Measurements from ENCODE around the gene LUZP2. TPM values are rescaled to one million over a fixed set of nuclear protein-coding genes. Genes with fewer than 3 reads are reported as not detected.

LUZP2 gene
- total RNA-seq, 4 donors from 2014 or later = 0.23 to 0.83 (median 0.48) TPM

- TF ChIP-seq CTCF (IDR thresholded peaks at IDR 0.05) = no peak
- TF ChIP-seq POLR2A (IDR thresholded peaks at IDR 0.05) = no peak
- 60 to 64% methylated on average over 7 of the region's 7 CpGs for WGBS, 2 donors
- peaks cover 0 to 15% (median 0%) of the 10 kb centered on the region in 3 donors for H3K4me1 ChIP-seq
- no peaks in the 10 kb centered on the region for H3K9me3 ChIP-seq
- no peaks in the 10 kb centered on the region for H3K36me3 ChIP-seq
- no peak for DNase-seq
- H3K4me3 ChIP-seq = no peak overlapping the region
- no peak overlapping the region for H3K27ac ChIP-seq
- intact Hi-C loops (cut with DNase I) = no loop called here
- H3K27me3 ChIP-seq = no peaks in the 10 kb centered on the region
Measured at GRCh38 chr11:24755260-24755839, 258.5 kb downstream of the LUZP2 start.

GRCh38 chr11:24759742-24760141 is 262.9 kb downstream of the LUZP2 start:
- H3K36me3 ChIP-seq = no peaks in the 10 kb centered on the region

GRCh38 chr11:24760681-24761080 is 263.8 kb downstream of the LUZP2 start:
- no peak overlapping the region for H3K4me3 ChIP-seq
- peaks cover 0 to 6% (median 0%) of the 10 kb centered on the region in 3 donors for H3K4me1 ChIP-seq
- intact Hi-C loops (cut with DNase I) = no loop called here
- H3K36me3 ChIP-seq = no peaks in the 10 kb centered on the region
- DNase-seq = no peak
- H3K9me3 ChIP-seq = no peaks in the 10 kb centered on the region
- no peaks in the 10 kb centered on the region for H3K27me3 ChIP-seq
- H3K27ac ChIP-seq = no peak overlapping the region
- no peak for TF ChIP-seq POLR2A (IDR thresholded peaks at IDR 0.05)
- no peak for TF ChIP-seq CTCF (IDR thresholded peaks at IDR 0.05)

More at GRCh38 chr11:24759742-24760141, 262.9 kb downstream of the LUZP2 start:
- no peak overlapping the region for H3K27ac ChIP-seq
- intact Hi-C loops (cut with DNase I) = no loop called here
- 83 to 86% methylated on average over 3 of the region's 3 CpGs for WGBS, 2 donors
- TF ChIP-seq CTCF (IDR thresholded peaks at IDR 0.05) (no peak), POLR2A (IDR thresholded peaks at IDR 0.05) (no peak)
- DNase-seq = no peak
- H3K4me1 ChIP-seq = peaks cover 0 to 15% (median 0%) of the 10 kb centered on the region in 3 donors
- H3K4me3 ChIP-seq = no peak overlapping the region
- no peaks in the 10 kb centered on the region for H3K9me3 ChIP-seq
- no peaks in the 10 kb centered on the region for H3K27me3 ChIP-seq

- intact Hi-C loops (cut with DNase I) = no loop called here
- Histone ChIP-seq H3K36me3 (no peaks in the 10 kb centered on the region), H3K9me3 (no peaks in the 10 kb centered on the region), H3K4me1 (no peaks in the 10 kb centered on the region), H3K27me3 (no peaks in the 10 kb centered on the region), H3K27ac (no peak overlapping the region), H3K4me3 (no peak overlapping the region)
- no peak for DNase-seq
- 59 to 70% methylated on average over 2 of the region's 2 CpGs for WGBS, 2 donors
- TF ChIP-seq POLR2A (IDR thresholded peaks at IDR 0.05) = no peak
- TF ChIP-seq CTCF (IDR thresholded peaks at IDR 0.05) = no peak
Measured at GRCh38 chr11:24762076-24762475, 265.2 kb downstream of the LUZP2 start.

GRCh38 chr11:24767411-24767810 is 270.6 kb downstream of the LUZP2 start:
- H3K4me3 ChIP-seq = no peak overlapping the region
- no peaks in the 10 kb centered on the region for H3K36me3 ChIP-seq
- WGBS, 2 donors = 53 to 54% methylated on average over 3 of the region's 3 CpGs
- DNase-seq = no peak
- no peaks in the 10 kb centered on the region for H3K27me3 ChIP-seq
- intact Hi-C loops (cut with DNase I) = no loop called here
- no peaks in the 10 kb centered on the region for H3K4me1 ChIP-seq
- no peak overlapping the region for H3K27ac ChIP-seq
- TF ChIP-seq CTCF (IDR thresholded peaks at IDR 0.05) (no peak), POLR2A (IDR thresholded peaks at IDR 0.05) (no peak)
- no peaks in the 10 kb centered on the region for H3K9me3 ChIP-seq
